Keratinocyte (primary cell): ENCODE results near the gene CPNE4. TPM values are rescaled to one million over a fixed set of nuclear protein-coding genes. Genes with fewer than 3 reads are reported as not detected.

ENCODE experiments used
- DNase-seq: peaks from one replicate; pipeline ENCODE4 v3.0.0-alpha.2; 2011; ENCODE audit warnings: low read depth, missing footprints, low spot score
- FAIRE-seq: peaks from 2 replicates; lab custom pipeline; 2011; peaks lifted over from hg19 to GRCh38; lab: Jason Lieb, UNC
- H2AFZ ChIP-seq: 2 replicates; pipeline ENCODE4 v1.6.0; 2012; ENCODE audit warnings: low read length, control low read depth, inconsistent platforms; ENCODE audit not compliant: control insufficient read depth
- H3K27ac ChIP-seq: 2 replicates; pipeline ENCODE4 v1.5.1; 2011; ENCODE audit warnings: low read length; ENCODE audit not compliant: control insufficient read depth, insufficient read depth
- H3K27me3 ChIP-seq: 3 replicates; pipeline ENCODE4 v1.6.0; 2011; ENCODE audit warnings: low read length; ENCODE audit not compliant: control insufficient read depth, insufficient read depth; ENCODE audit errors: extremely low read depth
- H3K36me3 ChIP-seq, 2 experiments: 2 replicates in 1 of 2; 3 replicates in 1 of 2; pipeline ENCODE4 v1.5.1; 2011; ENCODE audit warnings: low read length in 2 of 2, mild to moderate bottlenecking in 1 of 2; ENCODE audit not compliant: control insufficient read depth in 2 of 2, insufficient read depth in 2 of 2; ENCODE audit errors: extremely low read depth in 1 of 2
- H3K4me1 ChIP-seq: 3 replicates; pipeline ENCODE4 v1.5.1; 2011; ENCODE audit warnings: low read length; ENCODE audit not compliant: control insufficient read depth, insufficient read depth; ENCODE audit errors: extremely low read depth
- H3K4me2 ChIP-seq: 3 replicates; pipeline ENCODE4 v1.6.0; 2011; ENCODE audit warnings: low read depth, low read length; ENCODE audit not compliant: control insufficient read depth, insufficient read depth; ENCODE audit errors: extremely low read depth
- H3K4me3 ChIP-seq, 3 experiments: fragments of 200-600 bp in 1 of 3; sonication (generic) in 1 of 3; 2 replicates in 2 of 3; 3 replicates in 1 of 3; pipeline ENCODE4 v1.5.1; 2011 to 2016; ENCODE audit warnings: low read length in 3 of 3, mild to moderate bottlenecking in 3 of 3, control low read depth in 2 of 3, inconsistent platforms in 1 of 3, low read depth in 1 of 3, mixed read lengths in 1 of 3, mixed run types in 1 of 3, moderate library complexity in 1 of 3; ENCODE audit not compliant: control insufficient read depth in 2 of 3, insufficient read depth in 2 of 3; ENCODE audit errors: extremely low read depth in 1 of 3
- H3K79me2 ChIP-seq: 2 replicates; pipeline ENCODE4 v1.6.0; 2012; ENCODE audit warnings: low read length; ENCODE audit not compliant: control insufficient read depth, insufficient read depth
- H3K9ac ChIP-seq: 3 replicates; pipeline ENCODE4 v1.6.0; 2011; ENCODE audit warnings: low read length; ENCODE audit not compliant: control insufficient read depth, insufficient read depth; ENCODE audit errors: extremely low read depth
- H3K9me1 ChIP-seq: 3 replicates; pipeline ENCODE4 v1.6.0; 2011; ENCODE audit warnings: low read length; ENCODE audit not compliant: control insufficient read depth, insufficient read depth; ENCODE audit errors: extremely low read depth
- H3K9me3 ChIP-seq: 2 replicates; pipeline ENCODE4 v1.5.1; 2012; ENCODE audit warnings: low read depth, low read length; ENCODE audit not compliant: control insufficient read depth
- H4K20me1 ChIP-seq: 3 replicates; pipeline ENCODE4 v1.6.0; 2011; ENCODE audit warnings: low read length; ENCODE audit not compliant: control insufficient read depth, insufficient read depth; ENCODE audit errors: extremely low read depth
- EZH2 ChIP-seq: IDR thresholded peaks from one replicate; pipeline ENCODE4 v1.6.1; 2012; ENCODE audit warnings: inconsistent platforms, mild to moderate bottlenecking, low read length, moderate library complexity
- dilution Hi-C: fragments of 300-500 bp; cut with MboI; formaldehyde crosslinking; loops from one replicate; pipeline ENCODE4 v1.7.0; 2020; ENCODE audit warnings: low sequenced_read_pairs; ENCODE audit not compliant: extremely low pct_ligation_motif_present
- polyA plus RNA-seq, 5 experiments: library from polyadenylated mRNA; depleted of rRNA in 3 of 5; stranded (reverse) in 3 of 5; stranded (forward) in 1 of 5; unstranded in 1 of 5; fragments of >200 nt; gene quantifications; 1 replicate in 1 of 5; 2 replicates in 3 of 5; 3 replicates in 1 of 5; pipeline versions ENCODE4 v1.2.1 to v1.2.3, GENCODE V29; 2011 to 2012; ENCODE audit warnings: missing spikeins in 2 of 5, low read depth in 1 of 5, low replicate concordance in 1 of 5
- TF ChIP-seq, protein P1 (sequence below), 3 experiments: IDR thresholded peaks in 1 of 3; conservative IDR thresholded peaks in 1 of 3; optimal IDR thresholded peaks in 1 of 3; 2 replicates in 2 of 3; 3 replicates in 1 of 3; pipeline versions ENCODE3 to v1.5.1; 2011; ENCODE audit warnings: low read length in 3 of 3, mild to moderate bottlenecking in 3 of 3, moderate library complexity in 2 of 3, control low read depth in 1 of 3, inconsistent platforms in 1 of 3; ENCODE audit not compliant: insufficient read depth in 2 of 3; ENCODE audit errors: extremely low read depth in 1 of 3

Gene CPNE4
- polyA plus RNA-seq, 1 donor (not counting 4 experiments of a cell fraction or from before 2014, with no cell fraction given): 0.08 TPM

- Histone ChIP-seq H4K20me1 (no peaks in the 10 kb centered on the region), H3K36me3 (no peaks in the 10 kb centered on the region), H3K4me1 (no peaks in the 10 kb centered on the region), H3K27ac (no peak overlapping the region), H3K9me3 (no peaks in the 10 kb centered on the region), H3K4me3 (no peak overlapping the region), H3K9me1 (no peaks in the 10 kb centered on the region), H3K27me3 (no peaks in the 10 kb centered on the region), H3K9ac (no peak overlapping the region), H2AFZ (no peak overlapping the region), H3K79me2 (no peaks in the 10 kb centered on the region), H3K4me2 (no peak overlapping the region)
- dilution Hi-C loops: no loop called here
- FAIRE-seq (no peak), DNase-seq (no peak)
- TF ChIP-seq, protein P1, sequence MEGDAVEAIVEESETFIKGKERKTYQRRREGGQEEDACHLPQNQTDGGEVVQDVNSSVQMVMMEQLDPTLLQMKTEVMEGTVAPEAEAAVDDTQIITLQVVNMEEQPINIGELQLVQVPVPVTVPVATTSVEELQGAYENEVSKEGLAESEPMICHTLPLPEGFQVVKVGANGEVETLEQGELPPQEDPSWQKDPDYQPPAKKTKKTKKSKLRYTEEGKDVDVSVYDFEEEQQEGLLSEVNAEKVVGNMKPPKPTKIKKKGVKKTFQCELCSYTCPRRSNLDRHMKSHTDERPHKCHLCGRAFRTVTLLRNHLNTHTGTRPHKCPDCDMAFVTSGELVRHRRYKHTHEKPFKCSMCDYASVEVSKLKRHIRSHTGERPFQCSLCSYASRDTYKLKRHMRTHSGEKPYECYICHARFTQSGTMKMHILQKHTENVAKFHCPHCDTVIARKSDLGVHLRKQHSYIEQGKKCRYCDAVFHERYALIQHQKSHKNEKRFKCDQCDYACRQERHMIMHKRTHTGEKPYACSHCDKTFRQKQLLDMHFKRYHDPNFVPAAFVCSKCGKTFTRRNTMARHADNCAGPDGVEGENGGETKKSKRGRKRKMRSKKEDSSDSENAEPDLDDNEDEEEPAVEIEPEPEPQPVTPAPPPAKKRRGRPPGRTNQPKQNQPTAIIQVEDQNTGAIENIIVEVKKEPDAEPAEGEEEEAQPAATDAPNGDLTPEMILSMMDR (optimal IDR thresholded peaks at IDR 0.05 in 1 of 3, IDR thresholded peaks at IDR 0.05 in 1 of 3, conservative IDR thresholded peaks at IDR 0.05 in 1 of 3; ENCODE audit: extremely low read depth in 1 of 3, insufficient read depth in 2 of 3, low read length in 3 of 3): no peak
- no peak for TF ChIP-seq EZH2
These were observed 443.3 kb downstream of the CPNE4 start for GRCh38 chr3:131591394-131592014.

DNA sequence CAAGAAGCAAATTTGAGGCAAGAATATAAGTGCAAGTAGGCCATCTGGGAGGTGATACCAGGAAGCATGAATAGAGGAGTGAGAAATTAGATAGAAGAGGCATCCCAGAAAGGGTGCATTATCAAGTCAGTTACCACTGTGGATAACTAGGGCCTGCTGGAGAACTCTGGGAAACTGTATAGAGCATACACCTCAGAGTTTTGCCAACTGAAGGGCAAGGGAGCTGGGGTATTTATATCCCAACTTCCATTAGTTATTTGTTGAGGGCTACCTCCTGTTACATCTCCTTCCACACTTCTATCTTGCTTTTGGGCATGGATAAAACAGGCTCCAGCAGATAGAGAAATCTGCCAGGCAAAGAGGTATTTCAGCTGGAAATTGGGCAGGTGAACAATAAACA is 448.5 kb downstream of the CPNE4 start:
- Histone ChIP-seq H3K4me3 (no peak overlapping the region), H3K9me1 (no peaks in the 10 kb centered on the region), H4K20me1 (no peaks in the 10 kb centered on the region), H3K9ac (no peak overlapping the region), H3K9me3 (no peaks in the 10 kb centered on the region), H3K4me2 (no peak overlapping the region), H3K79me2 (no peaks in the 10 kb centered on the region), H3K4me1 (no peaks in the 10 kb centered on the region), H2AFZ (no peak overlapping the region), H3K36me3 (no peaks in the 10 kb centered on the region), H3K27ac (no peak overlapping the region), H3K27me3 (no peaks in the 10 kb centered on the region)
- TF ChIP-seq, protein P1 (optimal IDR thresholded peaks at IDR 0.05 in 1 of 3, IDR thresholded peaks at IDR 0.05 in 1 of 3, conservative IDR thresholded peaks at IDR 0.05 in 1 of 3; ENCODE audit: extremely low read depth in 1 of 3, insufficient read depth in 2 of 3, low read length in 3 of 3): no peak
- TF ChIP-seq EZH2: no peak
- dilution Hi-C loops: no loop called here
- no peak for FAIRE-seq
- no peak for DNase-seq
